Neural cell (in vitro differentiated cells): Measurements from ENCODE around the gene SLC44A1.

Experiments
- RAD21 ChIP-seq: fragments of 450-650 bp; conservative IDR thresholded peaks from 2 replicates; pipeline ENCODE4 v1.6.1; 2014; ENCODE audit warnings: antibody characterized with exemption, mild to moderate bottlenecking, moderate library complexity
- SMC3 ChIP-seq: fragments of 450-650 bp; conservative IDR thresholded peaks from 2 replicates; pipeline ENCODE4 v1.6.1; 2014; ENCODE audit warnings: antibody characterized with exemption, mild to moderate bottlenecking, moderate library complexity; ENCODE audit not compliant: poor library complexity
- TF ChIP-seq, protein P1 (sequence below): fragments of 450-650 bp; IDR thresholded peaks from 2 replicates; pipeline ENCODE4 v1.5.1; 2014; ENCODE audit warnings: antibody characterized with exemption, mild to moderate bottlenecking, moderate library complexity; ENCODE audit not compliant: poor library complexity, severe bottlenecking

DNA sequence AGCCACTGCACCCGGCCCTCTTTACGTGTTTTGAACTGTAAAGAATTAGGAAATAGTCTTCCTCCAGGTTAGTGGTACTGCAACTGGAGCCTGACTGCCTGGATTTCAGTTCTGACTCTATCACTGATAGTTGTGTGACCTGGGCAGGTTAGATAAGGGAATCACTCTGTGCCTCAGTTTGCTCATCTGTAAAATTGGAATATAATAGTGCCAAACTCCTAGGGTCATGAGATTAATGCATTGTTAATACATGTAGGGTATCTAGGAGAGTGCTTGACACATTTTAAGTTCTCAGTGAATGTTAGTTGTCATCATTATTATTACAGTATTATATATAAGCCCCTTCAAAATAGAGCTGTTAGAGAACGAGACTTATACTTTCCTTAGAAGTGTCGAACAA is 130.9 kb downstream of the SLC44A1 start:
- TF ChIP-seq RAD21 (no peak), SMC3 (no peak)
- TF ChIP-seq, protein P1, sequence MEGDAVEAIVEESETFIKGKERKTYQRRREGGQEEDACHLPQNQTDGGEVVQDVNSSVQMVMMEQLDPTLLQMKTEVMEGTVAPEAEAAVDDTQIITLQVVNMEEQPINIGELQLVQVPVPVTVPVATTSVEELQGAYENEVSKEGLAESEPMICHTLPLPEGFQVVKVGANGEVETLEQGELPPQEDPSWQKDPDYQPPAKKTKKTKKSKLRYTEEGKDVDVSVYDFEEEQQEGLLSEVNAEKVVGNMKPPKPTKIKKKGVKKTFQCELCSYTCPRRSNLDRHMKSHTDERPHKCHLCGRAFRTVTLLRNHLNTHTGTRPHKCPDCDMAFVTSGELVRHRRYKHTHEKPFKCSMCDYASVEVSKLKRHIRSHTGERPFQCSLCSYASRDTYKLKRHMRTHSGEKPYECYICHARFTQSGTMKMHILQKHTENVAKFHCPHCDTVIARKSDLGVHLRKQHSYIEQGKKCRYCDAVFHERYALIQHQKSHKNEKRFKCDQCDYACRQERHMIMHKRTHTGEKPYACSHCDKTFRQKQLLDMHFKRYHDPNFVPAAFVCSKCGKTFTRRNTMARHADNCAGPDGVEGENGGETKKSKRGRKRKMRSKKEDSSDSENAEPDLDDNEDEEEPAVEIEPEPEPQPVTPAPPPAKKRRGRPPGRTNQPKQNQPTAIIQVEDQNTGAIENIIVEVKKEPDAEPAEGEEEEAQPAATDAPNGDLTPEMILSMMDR: no peak
